OCI-LY7 (cell line): ENCODE measurements around the gene CACNG8. TPM values are rescaled to one million over a fixed set of nuclear protein-coding genes. Genes with fewer than 3 reads are reported as not detected.

Experiments
- BruUV-seq: library from RNA; stranded (reverse); fragments of 400-500 nt; replicated peaks from 2 replicates; lab custom pipeline; 2021; lab: Mats Ljungman, UMichigan
- CTCF ChIA-PET: fragments of 300-600 bp; sonication (Branson Sonifier 250); formaldehyde crosslinking; loops from one replicate; lab custom pipeline; 2022; ENCODE audit warnings: antibody characterized with exemption; ENCODE audit not compliant: unreplicated experiment; lab: Charles Lee
- POLR2A ChIA-PET: fragments of 300-600 bp; sonication (Branson Sonifier 250); formaldehyde crosslinking; loops from one replicate; lab custom pipeline; 2022; ENCODE audit warnings: antibody characterized with exemption; lab: Charles Lee
- DNase-seq: peaks from one replicate; pipeline ENCODE4 v3.0.0-alpha.2; 2015; ENCODE audit warnings: low spot score
- H2AFZ ChIP-seq: fragments of 200-600 bp; sonication (generic), shearing (Covaris generic); 2 replicates; pipeline ENCODE4 v1.6.1; 2014; ENCODE audit warnings: mild to moderate bottlenecking, antibody characterized with exemption, low read length, moderate library complexity
- H3K27ac ChIP-seq: fragments of 200-600 bp; sonication (generic); 2 replicates; pipeline ENCODE4 v1.5.1; 2014; ENCODE audit warnings: mixed run types, low read depth, mild to moderate bottlenecking, moderate library complexity, low read length, inconsistent platforms; ENCODE audit not compliant: poor library complexity, severe bottlenecking
- H3K36me3 ChIP-seq: fragments of 200-600 bp; sonication (generic); 2 replicates; pipeline ENCODE4 v1.6.1; 2014; ENCODE audit warnings: mild to moderate bottlenecking, antibody characterized with exemption, low read length, moderate library complexity, mixed read lengths; ENCODE audit not compliant: insufficient read depth
- H3K4me1 ChIP-seq: fragments of 200-600 bp; sonication (generic); 2 replicates; pipeline ENCODE4 v1.5.1; 2014; ENCODE audit warnings: mild to moderate bottlenecking, low read length; ENCODE audit not compliant: insufficient read depth, poor library complexity, severe bottlenecking
- H3K4me2 ChIP-seq: fragments of 200-600 bp; sonication (generic); 2 replicates; pipeline ENCODE4 v1.6.1; 2014; ENCODE audit warnings: mild to moderate bottlenecking, low read length
- H3K4me3 ChIP-seq: fragments of 200-600 bp; sonication (generic); 2 replicates; pipeline ENCODE4 v1.5.1; 2014; ENCODE audit warnings: mild to moderate bottlenecking, low read depth, low read length; ENCODE audit not compliant: poor library complexity, severe bottlenecking
- H3K79me2 ChIP-seq: fragments of 200-600 bp; sonication (generic); 2 replicates; pipeline ENCODE4 v1.6.1; 2016; ENCODE audit warnings: low read depth, mild to moderate bottlenecking, low read length, moderate library complexity, mixed read lengths; ENCODE audit not compliant: insufficient read depth
- H3K9me2 ChIP-seq: fragments of 200-600 bp; sonication (generic); 2 replicates; pipeline ENCODE4 v1.6.1; 2016; ENCODE audit warnings: mild to moderate bottlenecking, low read length, mixed read lengths; ENCODE audit not compliant: insufficient read depth
- H3K9me3 ChIP-seq: fragments of 200-600 bp; sonication (generic); 2 replicates; pipeline ENCODE4 v1.6.1; 2014; ENCODE audit warnings: mild to moderate bottlenecking, mixed run types, low read length, mixed read lengths
- H4K20me1 ChIP-seq: fragments of 200-600 bp; sonication (generic); 2 replicates; pipeline ENCODE4 v1.6.1; 2014; ENCODE audit warnings: mild to moderate bottlenecking, antibody characterized with exemption, low read length, moderate library complexity, mixed read lengths; ENCODE audit not compliant: insufficient read depth
- CTCF ChIP-seq: fragments of 200-600 bp; sonication (generic); conservative IDR thresholded peaks from 2 replicates; pipeline ENCODE4 v1.5.1; 2014; ENCODE audit warnings: mild to moderate bottlenecking, antibody characterized with exemption, low read length, moderate library complexity, mixed read lengths
- EZH2phosphoT487 ChIP-seq: fragments of 200-600 bp; sonication (generic); IDR thresholded peaks from 2 replicates; pipeline ENCODE4 v1.6.1; 2018; ENCODE audit warnings: low read depth, borderline replicate concordance, mild to moderate bottlenecking, mixed run types, antibody characterized with exemption, low read length, moderate library complexity, mixed read lengths
- intact Hi-C: fragments of 100-400 bp; cut with micrococcal nuclease; formaldehyde crosslinking; loops from one replicate; pipeline ENCODE4 v1.10.0; 2022; ENCODE audit not compliant: unreplicated experiment
- total RNA-seq, 2 experiments: library from RNA; depleted of rRNA in 1 of 2; stranded (reverse); fragments of >200 nt in 1 of 2; shearing (Covaris generic) in 1 of 2; gene quantifications; 2 replicates each; pipeline ENCODE4 v1.2.3, GENCODE V29; 2014 to 2022

CACNG8 gene
- total RNA-seq, 2 experiments from 2014 or later: not detected

GRCh38 chr19:53951436-53951835, 11.3 kb upstream of the CACNG8 start:
- H3K4me2 ChIP-seq: peak overlapping the region; percentile 23; the same call in 1 of the 2 replicates
- no peaks in the 10 kb centered on the region for H3K36me3 ChIP-seq
- no peak overlapping the region for H3K4me3 ChIP-seq
- peak; percentile 22 for DNase-seq
- H2AFZ ChIP-seq: no peak overlapping the region
- no peaks in the 10 kb centered on the region for H3K9me2 ChIP-seq
- H3K27ac ChIP-seq: no peak overlapping the region
- H3K79me2 ChIP-seq: no peaks in the 10 kb centered on the region
- H3K4me1 ChIP-seq: no peaks in the 10 kb centered on the region
- intact Hi-C loops: no loop called here
- no peaks in the 10 kb centered on the region for H4K20me1 ChIP-seq
- ChIA-PET POLR2A (no interaction called here), CTCF (no interaction called here)
- TF ChIP-seq CTCF (no peak), EZH2phosphoT487 (no peak)
- BruUV-seq: no TSS peak
- H3K9me3 ChIP-seq: no peaks in the 10 kb centered on the region

GRCh38 chr19:53951947-53952346, 10.8 kb upstream of the CACNG8 start:
- Histone ChIP-seq H3K36me3 (no peaks in the 10 kb centered on the region), H3K4me3 (no peak overlapping the region), H3K4me1 (no peaks in the 10 kb centered on the region), H3K79me2 (no peaks in the 10 kb centered on the region), H3K4me2 (no peak overlapping the region), H3K27ac (no peak overlapping the region), H3K9me3 (no peaks in the 10 kb centered on the region), H4K20me1 (no peaks in the 10 kb centered on the region), H2AFZ (no peak overlapping the region), H3K9me2 (no peaks in the 10 kb centered on the region)
- no TSS peak for BruUV-seq
- DNase-seq: no peak
- CTCF ChIA-PET: no interaction called here
- POLR2A ChIA-PET: interaction anchor here (0.6 kb wide), 1 partner anchor 1677 kb away, joined by 3 read pairs; no protein-coding TSS in a partner anchor
- TF ChIP-seq CTCF (no peak), EZH2phosphoT487 (no peak)
- intact Hi-C loops: no loop called here

- BruUV-seq: no TSS peak
- Histone ChIP-seq H3K4me1 (no peaks in the 10 kb centered on the region), H4K20me1 (no peaks in the 10 kb centered on the region), H3K36me3 (no peaks in the 10 kb centered on the region), H3K79me2 (no peaks in the 10 kb centered on the region), H3K9me3 (no peaks in the 10 kb centered on the region), H3K4me2 (no peak overlapping the region), H3K9me2 (no peaks in the 10 kb centered on the region), H3K27ac (no peak overlapping the region), H2AFZ (no peak overlapping the region), H3K4me3 (no peak overlapping the region)
- CTCF ChIA-PET: no interaction called here
- TF ChIP-seq EZH2phosphoT487 (no peak), CTCF (no peak)
- POLR2A ChIA-PET: no interaction called here
- no peak for DNase-seq
- intact Hi-C loops: no loop called here
Observed at GRCh38 chr19:53953383-53953782, 9.4 kb upstream of the CACNG8 start.
